B cell (primary cell): Measurements from ENCODE around the gene ARL6IP4. TPM values are rescaled to one million over a fixed set of nuclear protein-coding genes. Genes with fewer than 3 reads are reported as not detected.

Source experiments
- ATAC-seq: fragments of 200-7000 bp; cut with Tn5 transposase; one replicate; pipeline ENCODE4 v1.10.0; 2021; ENCODE audit warnings: low read depth, mild to moderate bottlenecking, moderate number of reproducible peaks, moderate library complexity
- CTCF ChIA-PET: fragments of 350-600 bp; sonication (Branson Sonifier 250); formaldehyde crosslinking; loops from one replicate; lab custom pipeline; 2021; ENCODE audit warnings: antibody characterized with exemption, inconsistent platforms; lab: Charles Lee
- POLR2A ChIA-PET: fragments of 350-600 bp; sonication (Branson Sonifier 250); formaldehyde crosslinking; loops from one replicate; lab custom pipeline; 2021; ENCODE audit warnings: antibody characterized with exemption; lab: Charles Lee
- DNase-seq: peaks from one replicate; pipeline ENCODE4 v3.0.0; 2013
- H2AFZ ChIP-seq: 2 replicates; pipeline ENCODE4 v1.6.1; 2012; ENCODE audit warnings: mild to moderate bottlenecking, low read depth, low read length; ENCODE audit not compliant: insufficient read depth, poor library complexity, severe bottlenecking
- H3K27ac ChIP-seq, 2 donors: 1 replicate in 1 of 2; 2 replicates in 1 of 2; pipeline ENCODE4 v1.5.1; 2012 to 2013; ENCODE audit warnings: low read length in 2 of 2, mild to moderate bottlenecking in 2 of 2, moderate library complexity in 1 of 2
- H3K27me3 ChIP-seq, 4 experiments: fragments of 200-600 bp in 1 of 4; sonication (generic) in 1 of 4; replicated peaks in 1 of 4; 1 replicate in 2 of 4; 2 replicates in 2 of 4; pipeline versions ENCODE4 v1.6.1 to v1.7.0; 2013 to 2016; ENCODE audit warnings: low read length in 3 of 4, mild to moderate bottlenecking in 2 of 4, mixed read lengths in 1 of 4, moderate library complexity in 1 of 4; ENCODE audit not compliant: insufficient read depth in 4 of 4, control insufficient read depth in 3 of 4; ENCODE audit errors: control extremely low read depth in 1 of 4
- H3K36me3 ChIP-seq, 2 experiments: replicated peaks in 1 of 2; 1 replicate in 1 of 2; 2 replicates in 1 of 2; pipeline versions ENCODE4 v1.6.1 to v1.7.1; 2013; ENCODE audit warnings: low read length in 1 of 2; ENCODE audit not compliant: insufficient read depth in 2 of 2, control insufficient read depth in 1 of 2; ENCODE audit errors: control extremely low read depth in 1 of 2, extremely low read depth in 1 of 2
- H3K4me1 ChIP-seq, 2 donors: fragments of 200-600 bp in 1 of 2; sonication (generic) in 1 of 2; 1 replicate in 1 of 2; 2 replicates in 1 of 2; pipeline versions ENCODE4 v1.5.1 to v1.6.1; 2013 to 2017; ENCODE audit warnings: low read length in 2 of 2; ENCODE audit not compliant: control insufficient read depth in 2 of 2, insufficient read depth in 2 of 2
- H3K4me2 ChIP-seq: replicated peaks from 2 replicates; pipeline ENCODE3; 2012; ENCODE audit warnings: mild to moderate bottlenecking, low read depth, low read length; ENCODE audit not compliant: poor library complexity, severe bottlenecking
- H3K4me3 ChIP-seq, 5 experiments: fragments of 200-600 bp in 1 of 5; sonication (generic) in 1 of 5; 1 replicate in 3 of 5; 2 replicates in 2 of 5; pipeline versions ENCODE4 v1.5.1 to v1.7.0; 2011 to 2016; ENCODE audit warnings: low read length in 4 of 5, mild to moderate bottlenecking in 4 of 5, low read depth in 2 of 5, control low read depth in 1 of 5, moderate library complexity in 1 of 5; ENCODE audit not compliant: insufficient read depth in 1 of 5; ENCODE audit errors: control extremely low read depth in 1 of 5, extremely low read depth in 1 of 5
- H3K79me2 ChIP-seq: fragments of 200-600 bp; sonication (generic); one replicate; pipeline ENCODE4 v1.6.0; 2016; ENCODE audit warnings: low read length; ENCODE audit not compliant: control insufficient read depth, insufficient read depth
- H3K9ac ChIP-seq: fragments of 200-600 bp; sonication (generic); 2 replicates; pipeline ENCODE4 v1.6.1; 2017; ENCODE audit warnings: mild to moderate bottlenecking, low read length, moderate library complexity
- H3K9me3 ChIP-seq, 3 donors: one replicate each; pipeline versions ENCODE4 v1.6.1 to v1.7.1; 2013; ENCODE audit warnings: low read length in 2 of 3; ENCODE audit not compliant: control insufficient read depth in 2 of 3, insufficient read depth in 1 of 3; ENCODE audit errors: control extremely low read depth in 1 of 3
- H4K20me1 ChIP-seq: 2 replicates; pipeline ENCODE4 v1.6.0; 2012; ENCODE audit warnings: mild to moderate bottlenecking, low read length; ENCODE audit not compliant: insufficient read depth, control insufficient read depth, poor library complexity, severe bottlenecking
- H3K27ac Mint-ChIP-seq: one replicate; pipeline ENCODE4 v1.8.0; 2021; ENCODE audit warnings: mixed read lengths
- H3K27me3 Mint-ChIP-seq: one replicate; pipeline ENCODE4 v1.8.0; 2021; ENCODE audit warnings: mixed read lengths
- H3K4me1 Mint-ChIP-seq: one replicate; pipeline ENCODE4 v1.8.0; 2021; ENCODE audit warnings: mixed read lengths
- H3K4me3 Mint-ChIP-seq: one replicate; pipeline ENCODE4 v1.8.0; 2021; ENCODE audit warnings: mixed read lengths
- H3K9me3 Mint-ChIP-seq: one replicate; pipeline ENCODE4 v1.8.0; 2022; ENCODE audit warnings: mixed read lengths; ENCODE audit not compliant: insufficient read depth
- CTCF ChIP-seq: fragments of 200-600 bp; IDR thresholded peaks from one replicate; pipeline ENCODE4 v1.8.0; 2022; ENCODE audit warnings: antibody characterized with exemption, mild to moderate bottlenecking
- EZH2 ChIP-seq: IDR thresholded peaks from 2 replicates; pipeline ENCODE4 v1.6.1; 2012; ENCODE audit warnings: borderline replicate concordance, low read depth, mild to moderate bottlenecking, moderate library complexity, low read length; ENCODE audit not compliant: insufficient read depth, poor library complexity, severe bottlenecking
- WGBS: methylation state at CpG from one replicate; pipeline ENCODE4 v1.1.5; 2013; ENCODE audit warnings: missing lambda C conversion rate; ENCODE audit not compliant: insufficient coverage; 5-methylcytosine and 5-hydroxymethylcytosine counted together
- intact Hi-C: fragments of 100-400 bp; cut with micrococcal nuclease; formaldehyde crosslinking; loops from one replicate; pipeline ENCODE4 v1.10.0; 2022
- polyA plus RNA-seq: library from polyadenylated mRNA; depleted of rRNA; stranded (reverse); fragments of >200 nt; gene quantifications from 2 replicates; pipeline ENCODE4 v1.2.3, GENCODE V29; 2012
- total RNA-seq, 2 donors: library from RNA; stranded (reverse); fragments of 120-200 nt in 1 of 2; gene quantifications; 1 replicate in 1 of 2; 2 replicates in 1 of 2; pipeline versions ENCODE4 v1.2.3 to v1.2.4, GENCODE V29; 2013 to 2022

The ARL6IP4 gene
- total and polyA plus RNA-seq, 2 donors (not counting 1 experiment from before 2014, with no cell fraction given), result 165 to 274 TPM

- no peak for TF ChIP-seq CTCF
- no peak for TF ChIP-seq EZH2
- no peak overlapping the region for H3K4me3 ChIP-seq
- no peak overlapping the region for H3K9ac ChIP-seq
- no peak for DNase-seq
- H3K36me3 ChIP-seq, result peaks cover 0 to 38% of the 10 kb centered on the region in 2 experiments
- H3K9me3 Mint-ChIP-seq, result no peaks in the 10 kb centered on the region
- ATAC-seq, result no peak
- H3K4me2 ChIP-seq, result no peak overlapping the region
- no peak overlapping the region for H3K27ac Mint-ChIP-seq
- peaks cover 39 to 64% of the 10 kb centered on the region in 2 donors for H3K4me1 ChIP-seq
- H3K27me3 Mint-ChIP-seq, result no peaks in the 10 kb centered on the region
- intact Hi-C loops, result no loop called here
- ChIA-PET POLR2A (no interaction called here), CTCF (no interaction called here)
- no peaks in the 10 kb centered on the region for H3K9me3 ChIP-seq
- H3K79me2 ChIP-seq, result peaks cover 66% of the 10 kb centered on the region
- peaks cover 52% of the 10 kb centered on the region for H4K20me1 ChIP-seq
- no peak overlapping the region for H2AFZ ChIP-seq
- H3K4me1 Mint-ChIP-seq, result peaks cover 60% of the 10 kb centered on the region
- H3K27ac ChIP-seq, result no peak overlapping the region
- H3K4me3 Mint-ChIP-seq, result peak overlapping the region; percentile 44
- no peaks in the 10 kb centered on the region for H3K27me3 ChIP-seq
- WGBS, result 97% methylated on average over 21 of the region's 21 CpGs
These were observed 1.9 kb upstream of the ARL6IP4 start for GRCh38 chr12:122978507-122978955.

GRCh38 chr12:122979001-122979907, 1.2 kb upstream of the ARL6IP4 start:
- ChIA-PET CTCF (interaction anchor here (1.0 to 2.4 kb wide), 2 partner anchors 122 to 259 kb away, joined by 3 to 11 read pairs; no protein-coding TSS in a partner anchor), POLR2A (interaction anchor here (0.7 to 1.3 kb wide), 2 partner anchors 13 to 164 kb away, joined by 3 read pairs; partner anchors contain the start of gene ABCB9)
- intact Hi-C loops, result no loop called here
- peak overlapping the region; percentile 89 for H3K27ac Mint-ChIP-seq
- Histone ChIP-seq H3K27me3 (no peaks in the 10 kb centered on the region), H4K20me1 (peaks cover 52% of the 10 kb centered on the region), H3K4me2 (peak overlapping the region; percentile 90), H3K4me3 (peak overlapping the region; percentile 63 to 88 (median 72)), H3K9ac (peak overlapping the region; percentile 81), H2AFZ (peak overlapping the region; percentile 84), H3K79me2 (peaks cover 66% of the 10 kb centered on the region), H3K27ac (peak overlapping the region in 1 of 2 donors; percentile 11), H3K9me3 (no peaks in the 10 kb centered on the region), H3K4me1 (peaks cover 35 to 64% of the 10 kb centered on the region in 2 donors), H3K36me3 (peaks cover 0 to 38% of the 10 kb centered on the region in 2 experiments)
- peaks cover 63% of the 10 kb centered on the region for H3K4me1 Mint-ChIP-seq
- TF ChIP-seq CTCF (no peak), EZH2 (no peak)
- no peaks in the 10 kb centered on the region for H3K27me3 Mint-ChIP-seq
- 88% methylated on average over 25 of the region's 28 CpGs for WGBS
- no peak for ATAC-seq
- no peak for DNase-seq
- no peaks in the 10 kb centered on the region for H3K9me3 Mint-ChIP-seq
- peak overlapping the region; percentile 91 for H3K4me3 Mint-ChIP-seq
